Measurements from ENCODE around the gene MFSD12.
A peak's percentile ranks its signal among the peaks of the same experiment; 100 is the strongest.

Gene MFSD12

DNA sequence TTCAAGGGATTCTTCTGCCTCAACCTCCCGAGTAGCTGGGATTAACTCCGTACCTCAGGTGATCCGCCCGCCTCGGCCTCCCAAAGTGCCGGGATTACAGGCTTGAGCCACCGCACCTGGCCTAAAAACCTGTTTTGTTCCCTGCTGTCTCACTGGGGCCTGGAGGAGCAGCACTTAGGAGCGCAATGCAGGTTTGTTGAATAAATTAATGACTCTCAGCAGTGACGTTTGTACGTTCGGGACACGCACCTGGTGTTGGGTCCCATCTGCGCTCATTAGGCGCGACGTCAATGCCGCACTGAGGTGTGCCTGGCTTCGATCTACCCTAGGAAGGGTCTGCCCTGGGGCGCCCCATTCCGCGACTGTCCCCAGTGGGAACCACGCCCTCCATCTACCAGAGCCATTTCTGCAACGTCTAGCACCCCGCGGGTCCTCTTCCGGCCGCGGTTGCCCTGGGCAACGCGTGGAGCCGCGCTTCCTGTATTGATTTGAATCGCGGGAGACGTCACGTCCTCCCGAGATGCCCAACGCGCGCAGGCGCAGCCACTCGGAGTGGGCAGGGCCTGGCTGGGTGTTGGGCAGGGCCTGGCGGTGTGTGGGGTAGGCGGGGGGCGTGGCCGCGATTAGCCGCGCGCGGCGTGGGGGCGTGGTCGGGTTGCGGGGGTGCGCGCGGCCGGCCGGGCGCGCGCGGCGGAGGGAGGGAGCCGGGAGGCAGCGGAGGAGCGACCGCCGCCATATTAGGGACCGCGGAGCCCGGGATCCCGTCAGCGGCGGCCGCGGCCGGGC is 51.6 kb downstream of the MFSD12 start, which contains the start of gene FZR1:
Gene FZR1 (plus strand): TSS at position 714 of the 786 bp plus-strand sequence. CDS start 16,679 bp downstream, outside the sequence.
- DNase-seq: peak; percentile 98 to 99

- DNase-seq: no peak
These were observed 52.7 kb downstream of the MFSD12 start for GRCh38 chr19:3504735-3505134.

DNA sequence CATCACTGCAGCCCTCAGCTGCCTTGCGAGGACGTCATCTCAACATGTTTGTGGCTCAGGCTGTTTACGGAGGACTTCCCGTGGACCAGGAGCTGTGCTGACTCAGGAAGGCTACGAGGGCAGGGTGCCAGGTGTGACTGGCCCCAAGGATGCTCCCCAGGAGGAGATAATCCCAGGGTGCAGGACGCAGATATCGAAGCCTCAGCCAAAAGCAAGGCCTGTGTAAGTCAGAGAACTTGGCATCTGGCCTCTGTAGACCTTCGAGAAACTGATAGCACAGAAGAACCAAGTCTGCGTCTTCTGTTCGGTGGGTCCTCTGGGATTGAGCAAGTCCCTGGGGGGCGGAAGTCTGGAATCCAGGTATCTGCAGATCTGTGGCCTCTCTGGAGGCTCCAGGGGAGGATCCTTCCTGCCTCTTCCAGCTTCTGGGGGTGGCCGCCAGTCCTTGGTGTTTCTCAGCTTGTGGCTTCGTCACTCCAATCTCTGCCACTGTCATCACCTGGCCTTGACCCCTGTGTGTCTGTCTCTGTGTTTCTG is 54.3 kb downstream of the MFSD12 start:
- DNase-seq: no peak

DNA sequence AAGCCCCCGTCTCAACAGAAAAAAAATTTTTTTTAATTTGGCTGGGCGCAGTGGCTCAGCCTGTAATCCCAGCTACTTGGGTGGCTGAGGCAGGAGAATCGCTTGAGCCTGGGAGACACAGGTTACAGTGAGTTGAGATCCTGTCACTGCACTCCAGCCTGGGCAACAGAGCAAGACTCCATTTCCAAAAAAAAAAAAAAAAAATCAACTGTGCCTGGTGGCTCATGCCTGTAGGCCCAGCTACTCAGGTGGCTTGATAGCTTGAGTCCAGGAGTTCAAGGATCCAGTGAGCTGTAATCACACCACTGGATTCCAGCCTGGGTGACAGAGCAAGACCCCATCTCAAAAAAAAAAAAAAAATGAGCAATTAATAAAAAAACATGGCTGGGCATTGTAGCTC is 55.6 kb downstream of the MFSD12 start:
- DNase-seq: no peak

GRCh38 chr19:3500429-3501101 is 56.8 kb downstream of the MFSD12 start, which contains the start of gene DOHH:
Gene DOHH (minus strand): TSS chr19:3500674. CDS start chr19:3496814, 3,860 bp downstream.
- DNase-seq: peak; percentile 95 to 97

GRCh38 chr19:3499738-3500428 is 57.5 kb downstream of the MFSD12 start:
- no peak for DNase-seq

GRCh38 chr19:3497757-3498520 is 59.4 kb downstream of the MFSD12 start:
- DNase-seq: no peak

DNA sequence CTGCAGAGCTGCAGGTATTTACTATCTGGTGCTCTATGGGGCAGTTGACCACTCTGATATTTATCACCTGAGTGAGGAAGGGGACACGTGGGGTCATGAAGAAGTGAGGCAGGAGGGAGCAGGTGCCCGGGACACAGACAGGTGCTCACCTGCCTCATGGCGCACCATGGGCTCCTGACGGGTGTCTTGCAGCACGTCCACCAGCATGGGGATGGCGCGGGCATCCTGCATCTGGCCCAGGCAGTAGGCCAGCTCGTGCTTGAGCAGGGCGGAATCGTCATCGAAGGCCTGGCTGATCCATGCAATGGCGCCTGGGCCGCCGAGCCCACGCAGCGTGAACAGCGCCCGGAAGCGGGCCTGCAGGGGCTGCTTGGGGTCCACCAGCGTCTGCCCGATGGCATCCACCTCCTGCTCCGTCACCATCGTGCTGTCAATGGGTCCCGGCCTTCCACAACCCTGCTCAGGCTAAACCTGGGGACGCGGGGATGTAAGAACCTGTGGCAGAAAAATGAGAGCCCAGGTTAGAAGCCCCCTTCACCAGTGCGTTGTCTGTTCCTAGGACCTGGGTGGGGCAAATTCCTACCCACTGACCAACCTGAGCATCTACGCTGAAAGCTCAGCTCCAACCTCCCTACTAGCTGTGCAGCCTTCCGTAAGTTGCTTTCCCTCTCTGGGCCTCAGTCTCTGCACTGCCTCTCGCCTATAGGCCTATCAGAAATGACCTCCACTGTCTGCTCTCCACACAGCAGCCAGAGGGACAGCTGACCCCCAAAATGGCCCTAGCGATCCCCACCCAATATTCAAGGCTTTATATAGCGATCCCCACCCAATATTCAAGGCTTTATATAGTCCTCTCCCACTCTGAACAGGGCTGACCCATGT is 60.8 kb downstream of the MFSD12 start:
- DNase-seq: no peak

GRCh38 chr19:3494559-3494958 is 62.8 kb downstream of the MFSD12 start:
- no peak for DNase-seq

All from NCI-H2081 (cell line).